Fibroblast of villous mesenchyme (primary cell): Measurements from ENCODE around the gene CPTP. TPM values are rescaled to one million over a fixed set of nuclear protein-coding genes. Genes with fewer than 3 reads are reported as not detected.
"Not testable (repeated sequence)": the region's sequence is repeated elsewhere in the genome, so short reads cannot be mapped to it uniquely, and the experiment has no call there.

Experiments used
- DNase-seq: peaks from one replicate; pipeline ENCODE4 v3.0.0-alpha.2; 2010; ENCODE audit warnings: low read depth
- H3K4me3 ChIP-seq: 2 replicates; pipeline ENCODE4 v1.5.1; 2011; ENCODE audit warnings: low read depth, mild to moderate bottlenecking, low read length
- CTCF ChIP-seq: IDR thresholded peaks from 2 replicates; pipeline ENCODE4 v1.5.1; 2012; ENCODE audit warnings: low read depth, mild to moderate bottlenecking, low read length; ENCODE audit not compliant: insufficient read depth
- total RNA-seq: library from RNA; depleted of rRNA; stranded (reverse); fragments of >200 nt; gene quantifications from 2 replicates; pipeline ENCODE4 v1.2.3, GENCODE V29; 2012

CPTP gene
- total RNA-seq, 1 donor, result 11.7 TPM

DNA sequence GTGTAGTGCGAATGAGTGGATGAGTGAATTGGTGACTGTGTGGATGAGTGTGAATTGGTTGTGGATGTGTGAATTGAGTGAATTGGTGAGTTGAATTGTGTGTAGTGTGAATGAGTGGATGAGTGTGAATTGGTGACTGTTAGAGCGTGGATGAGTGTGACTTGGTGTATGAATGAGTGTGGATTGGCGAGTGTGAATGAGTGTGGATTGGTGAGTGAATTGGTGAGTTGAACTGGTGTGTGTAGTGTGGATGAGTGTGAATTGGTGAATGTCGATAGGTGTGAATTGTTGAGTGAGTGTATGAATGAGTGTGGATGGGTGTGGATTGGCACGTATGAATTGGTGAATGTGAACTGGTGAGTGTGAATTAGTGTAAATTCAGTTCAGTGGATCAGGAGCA is 42.7 kb downstream of the CPTP start:
- no peak overlapping the region for H3K4me3 ChIP-seq
- no peak for TF ChIP-seq CTCF
- no peak for DNase-seq

- not testable (repeated sequence) for DNase-seq
Observed at GRCh38 chr1:1370094-1370493, 45.5 kb downstream of the CPTP start.

DNA sequence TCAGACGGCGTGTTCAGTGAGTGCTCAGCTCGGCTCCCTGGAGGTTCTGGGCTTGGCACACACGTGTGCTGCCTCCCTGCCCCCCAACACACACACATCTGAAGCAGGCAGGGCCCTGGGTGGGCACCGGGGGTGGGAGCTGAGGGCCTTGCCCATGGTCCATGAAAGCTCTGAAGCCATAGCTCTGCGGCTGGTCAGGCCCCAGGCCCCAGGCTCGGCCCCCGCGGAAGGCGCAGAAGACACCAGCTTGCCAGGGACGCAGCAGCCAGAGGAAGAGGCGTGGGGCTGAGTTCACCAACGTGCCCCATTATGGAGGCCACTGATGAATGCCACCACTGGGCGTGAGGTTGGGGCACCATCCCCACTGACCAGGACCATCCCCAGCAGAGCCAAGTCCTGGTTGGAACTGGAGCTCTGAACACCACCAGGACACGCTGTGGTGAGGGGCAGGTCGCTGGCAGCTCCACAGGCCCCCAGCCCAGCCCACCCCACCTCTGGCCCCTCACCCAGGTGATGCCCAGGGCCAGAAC is 46.2 kb downstream of the CPTP start:
- DNase-seq, result no peak
- H3K4me3 ChIP-seq, result no peak overlapping the region
- no peak for TF ChIP-seq CTCF

More at GRCh38 chr1:1370094-1370493, 45.5 kb downstream of the CPTP start:
- H3K4me3 ChIP-seq, result not testable (repeated sequence)

DNA sequence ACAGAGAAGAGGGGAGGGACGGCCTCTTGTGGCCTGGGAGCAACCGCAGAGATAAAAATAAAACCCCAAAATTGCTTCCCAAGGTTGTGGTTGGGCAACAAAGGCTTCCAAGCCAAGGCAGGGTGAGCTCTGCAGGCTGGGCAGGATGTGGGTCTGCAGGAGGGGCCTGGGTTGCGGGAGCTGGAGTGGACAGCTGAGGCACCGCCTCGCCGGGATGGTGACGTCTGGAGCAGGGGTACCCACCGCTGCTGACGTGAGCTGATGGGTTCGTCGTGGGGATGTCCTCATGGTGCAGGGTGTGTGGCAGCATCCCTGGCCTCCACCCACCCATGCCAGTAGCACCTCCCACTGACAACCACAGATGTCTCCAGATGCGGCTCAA is 46.8 kb downstream of the CPTP start:
- TF ChIP-seq CTCF, result no peak
- peak; percentile 48 for DNase-seq
- H3K4me3 ChIP-seq, result no peak overlapping the region

GRCh38 chr1:1371746-1372711 is 47.4 kb downstream of the CPTP start:
- DNase-seq, result peak; percentile 61
- H3K4me3 ChIP-seq, result no peak overlapping the region

DNA sequence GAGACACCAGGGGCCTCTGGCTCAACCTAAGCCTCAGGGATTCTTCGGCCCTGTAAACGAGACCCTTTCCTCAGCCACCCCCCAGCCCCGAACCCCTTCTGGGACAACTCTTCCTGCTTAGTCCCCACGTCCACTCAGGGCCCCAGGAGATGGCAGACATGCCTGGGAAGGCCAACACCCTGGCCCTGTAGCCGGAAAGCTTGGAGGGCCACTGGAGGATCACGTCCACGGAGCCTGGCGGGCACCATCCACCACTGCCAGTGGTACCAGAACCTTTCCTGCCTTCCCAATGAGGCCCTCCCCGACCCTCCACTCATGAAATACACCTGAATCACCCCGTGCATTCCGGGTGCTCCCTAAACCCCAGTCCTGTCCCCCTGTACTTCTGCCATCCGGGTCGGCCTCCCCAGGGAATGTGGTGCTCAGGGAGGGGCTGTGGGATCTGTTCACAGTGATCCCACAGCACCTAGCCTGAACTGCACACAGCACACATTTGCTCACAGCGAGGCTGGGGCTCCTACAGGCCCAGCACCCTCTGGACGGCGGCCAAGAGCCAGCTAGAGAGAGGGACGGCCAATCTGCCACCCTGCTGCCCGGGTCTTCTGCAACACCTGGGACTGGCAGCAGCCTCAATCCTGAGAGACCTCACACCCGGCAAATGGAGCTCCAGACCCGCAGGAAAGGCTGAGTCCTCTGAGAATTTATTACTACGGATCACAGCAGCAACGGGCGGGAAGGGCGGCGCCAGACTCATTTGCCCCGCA is 48.6 kb downstream of the CPTP start:
- DNase-seq, result no peak
- peak overlapping the region; percentile 80 for H3K4me3 ChIP-seq
- no peak for TF ChIP-seq CTCF

More at GRCh38 chr1:1371746-1372711, 47.4 kb downstream of the CPTP start:
- peak; percentile 93 for TF ChIP-seq CTCF
